Mammary epithelial cell (primary cell): ENCODE data around the gene GNA12.

ENCODE experiments used
- EZH2 ChIP-seq: IDR thresholded peaks from 2 replicates; pipeline ENCODE4 v1.6.1; 2012; ENCODE audit warnings: low read length, inconsistent platforms, borderline replicate concordance
- TF ChIP-seq, protein P1 (sequence below), 2 donors: IDR thresholded peaks in 1 of 2; conservative IDR thresholded peaks in 1 of 2; 2 replicates each; pipeline ENCODE4 v1.5.1; 2011 to 2012; ENCODE audit warnings: inconsistent platforms in 2 of 2, low read length in 2 of 2, mild to moderate bottlenecking in 2 of 2, control low read depth in 1 of 2, low read depth in 1 of 2; ENCODE audit not compliant: insufficient read depth in 1 of 2; ENCODE audit errors: extremely low read depth in 1 of 2

GRCh38 chr7:2799253-2799652, 44.9 kb downstream of the GNA12 start:
- TF ChIP-seq, protein P1, sequence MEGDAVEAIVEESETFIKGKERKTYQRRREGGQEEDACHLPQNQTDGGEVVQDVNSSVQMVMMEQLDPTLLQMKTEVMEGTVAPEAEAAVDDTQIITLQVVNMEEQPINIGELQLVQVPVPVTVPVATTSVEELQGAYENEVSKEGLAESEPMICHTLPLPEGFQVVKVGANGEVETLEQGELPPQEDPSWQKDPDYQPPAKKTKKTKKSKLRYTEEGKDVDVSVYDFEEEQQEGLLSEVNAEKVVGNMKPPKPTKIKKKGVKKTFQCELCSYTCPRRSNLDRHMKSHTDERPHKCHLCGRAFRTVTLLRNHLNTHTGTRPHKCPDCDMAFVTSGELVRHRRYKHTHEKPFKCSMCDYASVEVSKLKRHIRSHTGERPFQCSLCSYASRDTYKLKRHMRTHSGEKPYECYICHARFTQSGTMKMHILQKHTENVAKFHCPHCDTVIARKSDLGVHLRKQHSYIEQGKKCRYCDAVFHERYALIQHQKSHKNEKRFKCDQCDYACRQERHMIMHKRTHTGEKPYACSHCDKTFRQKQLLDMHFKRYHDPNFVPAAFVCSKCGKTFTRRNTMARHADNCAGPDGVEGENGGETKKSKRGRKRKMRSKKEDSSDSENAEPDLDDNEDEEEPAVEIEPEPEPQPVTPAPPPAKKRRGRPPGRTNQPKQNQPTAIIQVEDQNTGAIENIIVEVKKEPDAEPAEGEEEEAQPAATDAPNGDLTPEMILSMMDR (conservative IDR thresholded peaks at IDR 0.05 in 1 of 2, IDR thresholded peaks at IDR 0.05 in 1 of 2; ENCODE audit: extremely low read depth in 1 of 2, insufficient read depth in 1 of 2, low read depth in 1 of 2, low read length in 2 of 2) = no peak
- TF ChIP-seq EZH2 = no peak
